Urinary bladder (tissue), 4 donors: ENCODE data around the gene FAM124B. TPM values are rescaled to one million over a fixed set of nuclear protein-coding genes. Genes with fewer than 3 reads are reported as not detected.
"Not testable (repeated sequence)": the region's sequence is repeated elsewhere in the genome, so short reads cannot be mapped to it uniquely, and the experiment has no call there.

Source experiments
- DNase-seq: peaks from one replicate; pipeline ENCODE4 v3.0.0-alpha.2; 2015; ENCODE audit errors: extremely low spot score
- H3K27ac ChIP-seq: one replicate; pipeline ENCODE4 v1.5.1; 2013; ENCODE audit warnings: low read depth, mild to moderate bottlenecking, moderate library complexity
- H3K36me3 ChIP-seq: one replicate; pipeline ENCODE4 v1.6.1; 2013; ENCODE audit warnings: mild to moderate bottlenecking, moderate library complexity; ENCODE audit not compliant: insufficient read depth
- H3K4me1 ChIP-seq: one replicate; pipeline ENCODE4 v1.6.1; 2013; ENCODE audit warnings: mild to moderate bottlenecking, moderate library complexity; ENCODE audit not compliant: insufficient read depth
- H3K4me3 ChIP-seq: one replicate; pipeline ENCODE4 v1.5.1; 2013; ENCODE audit warnings: low read depth, low read length
- WGBS: extraction: QIAGEN DNeasy Blood & Tissue Kit; methylation state at CpG from one replicate; pipeline ENCODE4 v1.1.7; 2013; 5-methylcytosine and 5-hydroxymethylcytosine counted together
- polyA plus RNA-seq: library from polyadenylated mRNA; stranded (reverse); fragments of 200-250 nt; gene quantifications from one replicate; pipeline ENCODE4 v1.2.3, GENCODE V29; 2013
- total RNA-seq: library from RNA; depleted of rRNA; stranded (reverse); fragments of >200 nt; gene quantifications from one replicate; pipeline ENCODE4 v1.2.3, GENCODE V29; 2014
- donor health status: healthy with polysubstance abuse.
- donor health status: healthy.

FAM124B gene
- total and polyA plus RNA-seq, 2 donors: 4.0 to 13.1 TPM

DNA sequence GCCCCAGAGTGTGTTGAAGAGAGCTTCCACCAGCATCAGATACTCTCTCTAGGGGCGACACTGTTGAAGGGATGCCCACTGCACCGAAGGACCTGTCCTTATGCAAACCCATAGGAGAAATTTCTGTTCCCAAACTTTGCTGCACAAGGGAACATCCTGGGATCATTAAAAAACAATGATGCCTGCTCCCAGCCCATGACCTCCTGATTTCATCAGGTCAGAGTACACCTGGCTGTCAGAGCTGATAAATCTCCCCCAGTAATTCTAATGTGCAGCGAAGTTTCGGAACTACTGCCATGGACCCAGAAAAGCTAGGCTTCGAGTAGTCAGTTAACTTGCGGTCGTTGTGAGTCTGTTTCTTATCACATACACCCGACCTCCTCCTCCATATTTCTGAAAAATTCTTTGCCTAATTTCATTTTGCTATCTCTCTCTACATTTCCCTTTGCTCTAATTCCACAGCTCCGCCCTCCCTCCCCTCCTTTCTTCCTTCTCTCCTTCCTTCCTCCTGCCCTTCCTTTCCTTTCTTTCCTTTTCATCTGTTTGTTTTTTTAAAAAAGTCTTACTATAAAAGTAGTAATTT lies 18.8 kb downstream of the FAM124B start:
- Histone ChIP-seq H3K4me3 (no peak overlapping the region), H3K4me1 (no peaks in the 10 kb centered on the region), H3K36me3 (no peaks in the 10 kb centered on the region), H3K27ac (no peak overlapping the region)
- DNase-seq: no peak
- 90% methylated on average over 9 of the region's 9 CpGs for WGBS

GRCh38 chr2:224382280-224382647 lies 19.6 kb downstream of the FAM124B start:
- not testable (repeated sequence) for H3K27ac ChIP-seq, H3K4me3 ChIP-seq, H3K4me1 ChIP-seq, DNase-seq, H3K36me3 ChIP-seq
- WGBS: 91% methylated on average over 2 of the region's 2 CpGs

GRCh38 chr2:224381521-224382279 lies 20.2 kb downstream of the FAM124B start:
- 63% methylated on average over 6 of the region's 6 CpGs for WGBS
- no peak overlapping the region for H3K27ac ChIP-seq
- H3K4me3 ChIP-seq: no peak overlapping the region
- DNase-seq: no peak
- H3K36me3 ChIP-seq: no peaks in the 10 kb centered on the region
- H3K4me1 ChIP-seq: no peaks in the 10 kb centered on the region

GRCh38 chr2:224379986-224380385 lies 21.9 kb downstream of the FAM124B start:
- WGBS: 91% methylated on average over 1 of the region's 1 CpG
- no peak overlapping the region for H3K27ac ChIP-seq
- no peak for DNase-seq

GRCh38 chr2:224379172-224379571 lies 22.7 kb downstream of the FAM124B start:
- WGBS: 87% methylated on average over 4 of the region's 4 CpGs
- Histone ChIP-seq H3K4me3 (no peak overlapping the region), H3K4me1 (no peaks in the 10 kb centered on the region), H3K27ac (no peak overlapping the region), H3K36me3 (no peaks in the 10 kb centered on the region)
- no peak for DNase-seq

More at GRCh38 chr2:224379986-224380385, 21.9 kb downstream of the FAM124B start:
- Histone ChIP-seq H3K36me3 (no peaks in the 10 kb centered on the region), H3K4me1 (no peaks in the 10 kb centered on the region), H3K4me3 (no peak overlapping the region)

DNA sequence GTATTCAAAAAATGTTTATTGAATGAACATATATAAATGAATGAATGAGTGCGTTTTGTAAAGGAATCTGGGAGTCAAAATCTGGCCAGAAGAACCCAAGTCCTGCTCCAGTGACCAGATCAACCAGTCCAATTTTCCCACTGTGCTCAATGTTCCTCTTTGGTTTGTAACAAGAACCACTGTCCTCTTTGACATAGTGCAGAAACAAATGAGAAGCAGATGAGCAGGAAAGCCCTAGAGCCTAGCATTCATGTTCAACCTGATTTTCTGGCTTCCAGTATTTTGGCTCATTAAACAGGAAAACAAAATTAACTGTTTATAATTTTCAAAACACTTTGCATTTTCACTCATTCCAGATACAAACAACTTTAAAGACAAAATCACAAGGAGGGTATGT lies 23.2 kb downstream of the FAM124B start:
- Histone ChIP-seq H3K27ac (no peak overlapping the region), H3K4me1 (no peaks in the 10 kb centered on the region), H3K4me3 (no peak overlapping the region), H3K36me3 (no peaks in the 10 kb centered on the region)
- DNase-seq: no peak
- 84% methylated on average over 1 of the region's 1 CpG for WGBS

GRCh38 chr2:224377751-224378700 lies 23.9 kb downstream of the FAM124B start:
- no peak for DNase-seq
- WGBS: 79% methylated on average over 6 of the region's 6 CpGs

DNA sequence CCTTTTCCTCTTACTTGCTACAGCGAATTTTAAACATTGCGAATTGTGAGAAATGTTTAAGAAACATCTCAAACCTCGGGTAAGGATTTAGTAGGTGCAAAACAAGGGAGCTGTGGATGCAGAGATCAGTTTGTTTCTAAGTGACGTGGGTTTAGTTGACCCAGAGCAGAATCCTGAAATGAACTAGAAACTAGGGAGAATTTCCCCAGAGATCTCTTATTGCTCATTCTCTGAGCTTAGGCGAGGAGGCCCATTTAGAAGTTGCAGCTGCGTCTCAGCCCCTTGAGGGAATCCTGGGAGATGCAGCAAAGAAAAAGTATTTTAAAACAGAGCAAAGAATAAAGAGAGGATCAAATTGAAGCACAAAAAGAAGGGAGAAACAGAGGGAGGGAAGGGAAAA lies 29.3 kb downstream of the FAM124B start:
- 85% methylated on average over 6 of the region's 6 CpGs for WGBS
- no peaks in the 10 kb centered on the region for H3K36me3 ChIP-seq

More at GRCh38 chr2:224377751-224378700, 23.9 kb downstream of the FAM124B start:
- no peak overlapping the region for H3K27ac ChIP-seq
- no peak overlapping the region for H3K4me3 ChIP-seq
- no peaks in the 10 kb centered on the region for H3K4me1 ChIP-seq
- no peaks in the 10 kb centered on the region for H3K36me3 ChIP-seq

DNA sequence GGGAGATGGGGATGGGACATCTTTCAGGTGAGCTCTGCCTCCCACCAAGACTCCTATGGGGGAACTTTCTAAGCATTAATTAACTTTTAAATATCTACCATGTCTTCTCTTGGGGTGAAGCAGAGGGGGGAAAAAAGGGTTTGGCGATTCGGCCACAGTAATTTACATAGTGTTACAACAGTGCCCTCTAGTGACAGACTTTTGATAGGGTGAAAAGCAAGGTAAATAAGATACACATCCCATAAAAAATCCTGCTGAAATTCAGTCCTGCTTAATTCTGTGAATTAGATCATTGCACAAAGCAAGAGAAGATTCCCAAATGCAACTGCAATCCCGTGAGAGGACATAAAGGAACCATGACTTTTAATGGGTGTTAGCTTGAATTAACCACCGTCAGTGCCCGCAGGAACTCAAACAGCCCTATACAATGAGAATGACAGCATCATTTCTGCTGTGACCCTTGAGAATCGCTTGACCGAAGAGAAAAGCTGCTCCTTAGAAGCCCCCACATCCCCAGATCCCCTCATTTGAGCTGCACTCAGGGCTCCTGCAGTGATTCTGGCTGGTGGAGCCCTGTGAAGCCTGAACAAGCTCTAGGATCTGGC lies 32.8 kb downstream of the FAM124B start:
- no peak for DNase-seq
- 54% methylated on average over 7 of the region's 7 CpGs for WGBS

More for the DNA sequence above, 29.3 kb downstream of the FAM124B start:
- Histone ChIP-seq H3K27ac (no peak overlapping the region), H3K4me1 (no peaks in the 10 kb centered on the region), H3K4me3 (no peak overlapping the region)
- no peak for DNase-seq

GRCh38 chr2:224366267-224366844 lies 35.6 kb downstream of the FAM124B start:
- DNase-seq: peak; percentile 10
- no peak overlapping the region for H3K27ac ChIP-seq
- H3K4me1 ChIP-seq: no peaks in the 10 kb centered on the region
- no peak overlapping the region for H3K4me3 ChIP-seq
- WGBS: 52% methylated on average over 3 of the region's 3 CpGs
- no peaks in the 10 kb centered on the region for H3K36me3 ChIP-seq

More for the DNA sequence above, 32.8 kb downstream of the FAM124B start:
- H3K36me3 ChIP-seq: no peaks in the 10 kb centered on the region
- no peak overlapping the region for H3K4me3 ChIP-seq
- H3K4me1 ChIP-seq: no peaks in the 10 kb centered on the region
- H3K27ac ChIP-seq: no peak overlapping the region

GRCh38 chr2:224365331-224365730 lies 36.6 kb downstream of the FAM124B start:
- no peak for DNase-seq
- Histone ChIP-seq H3K36me3 (no peaks in the 10 kb centered on the region), H3K4me3 (no peak overlapping the region), H3K27ac (no peak overlapping the region), H3K4me1 (no peaks in the 10 kb centered on the region)
- 86% methylated on average over 9 of the region's 9 CpGs for WGBS

GRCh38 chr2:224363281-224363680 lies 38.6 kb downstream of the FAM124B start:
- H3K4me3 ChIP-seq: no peak overlapping the region
- H3K4me1 ChIP-seq: no peaks in the 10 kb centered on the region
- DNase-seq: no peak
- no peaks in the 10 kb centered on the region for H3K36me3 ChIP-seq
- 83% methylated on average over 3 of the region's 3 CpGs for WGBS
- H3K27ac ChIP-seq: no peak overlapping the region

GRCh38 chr2:224362094-224362493 lies 39.8 kb downstream of the FAM124B start:
- Histone ChIP-seq H3K4me3 (no peak overlapping the region), H3K36me3 (no peaks in the 10 kb centered on the region), H3K27ac (no peak overlapping the region), H3K4me1 (no peaks in the 10 kb centered on the region)
- DNase-seq: no peak
- 87% methylated on average over 1 of the region's 1 CpG for WGBS
